HEK293 (cell line): Measurements from ENCODE around the gene PDE8B.

ENCODE experiments used
- CTCF ChIA-PET: fragments of 350-600 bp; formaldehyde crosslinking; extraction: SDS; loops from one replicate; lab custom pipeline; 2021; ENCODE audit warnings: antibody characterized with exemption; lab: Yijun Ruan, JAX
- POLR2A ChIA-PET: fragments of 300-600 bp; formaldehyde crosslinking; extraction: SDS; loops from one replicate; lab custom pipeline; 2020; ENCODE audit warnings: antibody characterized with exemption, inconsistent platforms; lab: Yijun Ruan, JAX
- H3K27ac ChIP-seq: fragments of 200-500 bp; sonication (Bioruptor generic); 2 replicates; pipeline ENCODE4 v1.5.1; 2014; ENCODE audit warnings: low read depth, low read length, control low read depth, inconsistent platforms; ENCODE audit errors: extremely low read depth
- H3K36me3 ChIP-seq, 2 experiments: fragments of 200-500 bp in 1 of 2; sonication (Bioruptor generic) in 1 of 2; 1 replicate in 1 of 2; 2 replicates in 1 of 2; pipeline ENCODE4 v1.5.1; 2014 to 2017; ENCODE audit warnings: inconsistent platforms in 2 of 2, low read length in 2 of 2; ENCODE audit not compliant: control insufficient read depth in 2 of 2, insufficient read depth in 1 of 2
- H3K4me1 ChIP-seq: fragments of 200-500 bp; sonication (Bioruptor generic); 2 replicates; pipeline ENCODE4 v1.5.1; 2014; ENCODE audit warnings: mild to moderate bottlenecking, low read length, inconsistent platforms; ENCODE audit not compliant: control insufficient read depth, insufficient read depth
- H3K4me3 ChIP-seq: 2 replicates; pipeline ENCODE4 v1.5.1; 2011; ENCODE audit warnings: low read depth, mild to moderate bottlenecking, control low read depth, low read length, moderate library complexity
- H3K9me3 ChIP-seq: fragments of 200-500 bp; sonication (Bioruptor generic); 2 replicates; pipeline ENCODE4 v1.5.1; 2014; ENCODE audit warnings: low read depth, low read length, inconsistent platforms; ENCODE audit not compliant: control insufficient read depth, insufficient read depth
- GLIS1 ChIP-seq: fragments of 450-650 bp; formaldehyde crosslinking; IDR thresholded peaks from 2 replicates; pipeline ENCODE4 v1.5.1; 2016; ENCODE audit warnings: missing biosample characterization, missing genetic modification characterization
- HOXC10 ChIP-seq: sonication (generic); formaldehyde crosslinking; IDR thresholded peaks from 2 replicates; pipeline ENCODE4 v1.8.1; 2023; ENCODE audit warnings: mild to moderate bottlenecking, missing genetic modification reagents
- KLF9 ChIP-seq: fragments of 450-650 bp; formaldehyde crosslinking; IDR thresholded peaks from 2 replicates; pipeline ENCODE4 v1.5.1; 2016; ENCODE audit warnings: missing biosample characterization, missing genetic modification characterization, low read depth
- SALL2 ChIP-seq: fragments of 450-650 bp; formaldehyde crosslinking; IDR thresholded peaks from 2 replicates; pipeline ENCODE4 v1.5.0; 2017; ENCODE audit warnings: missing biosample characterization, mild to moderate bottlenecking, missing genetic modification characterization, borderline replicate concordance
- SP3 ChIP-seq: fragments of 450-650 bp; formaldehyde crosslinking; IDR thresholded peaks from 2 replicates; pipeline ENCODE4 v1.5.1; 2016; ENCODE audit warnings: missing biosample characterization, missing genetic modification characterization
- TRIM28 ChIP-seq: IDR thresholded peaks from 2 replicates; pipeline ENCODE4 v1.6.1; 2011; ENCODE audit warnings: low read length, control low read depth, borderline replicate concordance
- ZBTB1 ChIP-seq: fragments of 450-650 bp; formaldehyde crosslinking; IDR thresholded peaks from 2 replicates; pipeline ENCODE4 v1.5.1; 2016; ENCODE audit warnings: missing biosample characterization, missing genetic modification characterization
- ZBTB11 ChIP-seq: fragments of 450-650 bp; formaldehyde crosslinking; conservative IDR thresholded peaks from 2 replicates; pipeline ENCODE4 v1.5.1; 2016; ENCODE audit warnings: low read depth, missing biosample characterization, missing genetic modification characterization
- ZBTB49 ChIP-seq: fragments of 450-650 bp; formaldehyde crosslinking; IDR thresholded peaks from 2 replicates; pipeline ENCODE4 v1.5.1; 2016; ENCODE audit warnings: missing biosample characterization, missing genetic modification characterization, low read depth
- ZBTB8A ChIP-seq: fragments of 450-650 bp; formaldehyde crosslinking; IDR thresholded peaks from 2 replicates; pipeline ENCODE4 v1.5.1; 2016; ENCODE audit warnings: missing biosample characterization, missing genetic modification characterization
- ZIC2 ChIP-seq: fragments of 450-650 bp; formaldehyde crosslinking; IDR thresholded peaks from 2 replicates; pipeline ENCODE4 v1.5.1; 2016; ENCODE audit warnings: missing biosample characterization, missing genetic modification characterization
- ZNF211 ChIP-seq: fragments of 450-650 bp; formaldehyde crosslinking; IDR thresholded peaks from 2 replicates; pipeline ENCODE4 v1.5.1; 2016; ENCODE audit warnings: low read depth, missing biosample characterization, missing genetic modification characterization
- ZNF488 ChIP-seq: fragments of 450-650 bp; formaldehyde crosslinking; IDR thresholded peaks from 2 replicates; pipeline ENCODE4 v1.5.1; 2016; ENCODE audit warnings: missing biosample characterization, missing genetic modification characterization
- ZNF514 ChIP-seq: fragments of 450-650 bp; formaldehyde crosslinking; IDR thresholded peaks from 2 replicates; pipeline ENCODE4 v1.5.1; 2016; ENCODE audit warnings: missing biosample characterization, missing genetic modification characterization
- ZNF549 ChIP-seq: fragments of 450-650 bp; IDR thresholded peaks from 2 replicates; pipeline ENCODE4 v1.5.1; 2018; ENCODE audit warnings: missing biosample characterization, missing genetic modification characterization, mild to moderate bottlenecking, inconsistent platforms, moderate library complexity
- ZNF600 ChIP-seq: fragments of 450-650 bp; formaldehyde crosslinking; IDR thresholded peaks from 2 replicates; pipeline ENCODE4 v1.5.1; 2016; ENCODE audit warnings: missing biosample characterization, missing genetic modification characterization
- ZNF837 ChIP-seq: fragments of 450-650 bp; formaldehyde crosslinking; IDR thresholded peaks from 2 replicates; pipeline ENCODE4 v1.5.1; 2016; ENCODE audit warnings: missing biosample characterization, missing genetic modification characterization
- TF ChIP-seq, protein P1 (sequence below): fragments of 450-650 bp; formaldehyde crosslinking; IDR thresholded peaks from 2 replicates; pipeline ENCODE4 v1.5.1; 2017; ENCODE audit warnings: missing biosample characterization, mild to moderate bottlenecking, missing genetic modification characterization, moderate library complexity
- TF ChIP-seq, protein P2 (sequence below): fragments of 450-650 bp; formaldehyde crosslinking; IDR thresholded peaks from 2 replicates; pipeline ENCODE4 v1.5.1; 2017; ENCODE audit warnings: missing biosample characterization, missing genetic modification characterization
- TF ChIP-seq, protein P3 (sequence below): fragments of 450-650 bp; formaldehyde crosslinking; IDR thresholded peaks from 2 replicates; pipeline ENCODE4 v1.5.1; 2016; ENCODE audit warnings: missing biosample characterization, missing genetic modification characterization, borderline replicate concordance

The PDE8B gene

GRCh38 chr5:77413049-77413448, 202.6 kb downstream of the PDE8B start (continued):
- TF ChIP-seq ZBTB11 (no peak), ZBTB49 (tag by site-specific recombination) (no peak), SALL2 (tag by site-specific recombination) (no peak), KLF9 (no peak), ZBTB1 (no peak), ZNF514 (no peak), SP3 (no peak), ZIC2 (no peak), ZBTB8A (no peak)
- TF ChIP-seq, protein P1, sequence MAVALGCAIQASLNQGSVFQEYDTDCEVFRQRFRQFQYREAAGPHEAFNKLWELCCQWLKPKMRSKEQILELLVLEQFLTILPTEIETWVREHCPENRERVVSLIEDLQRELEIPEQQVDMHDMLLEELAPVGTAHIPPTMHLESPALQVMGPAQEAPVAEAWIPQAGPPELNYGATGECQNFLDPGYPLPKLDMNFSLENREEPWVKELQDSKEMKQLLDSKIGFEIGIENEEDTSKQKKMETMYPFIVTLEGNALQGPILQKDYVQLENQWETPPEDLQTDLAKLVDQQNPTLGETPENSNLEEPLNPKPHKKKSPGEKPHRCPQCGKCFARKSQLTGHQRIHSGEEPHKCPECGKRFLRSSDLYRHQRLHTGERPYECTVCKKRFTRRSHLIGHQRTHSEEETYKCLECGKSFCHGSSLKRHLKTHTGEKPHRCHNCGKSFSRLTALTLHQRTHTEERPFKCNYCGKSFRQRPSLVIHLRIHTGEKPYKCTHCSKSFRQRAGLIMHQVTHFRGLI: no peak
- TF ChIP-seq, all 188 proteins: peak for 0

- CTCF ChIA-PET: no interaction called here
- POLR2A ChIA-PET: no interaction called here
- TF ChIP-seq ZNF837 (tag by site-specific recombination): no peak
- no peak for TF ChIP-seq TRIM28
- TF ChIP-seq, protein P2, sequence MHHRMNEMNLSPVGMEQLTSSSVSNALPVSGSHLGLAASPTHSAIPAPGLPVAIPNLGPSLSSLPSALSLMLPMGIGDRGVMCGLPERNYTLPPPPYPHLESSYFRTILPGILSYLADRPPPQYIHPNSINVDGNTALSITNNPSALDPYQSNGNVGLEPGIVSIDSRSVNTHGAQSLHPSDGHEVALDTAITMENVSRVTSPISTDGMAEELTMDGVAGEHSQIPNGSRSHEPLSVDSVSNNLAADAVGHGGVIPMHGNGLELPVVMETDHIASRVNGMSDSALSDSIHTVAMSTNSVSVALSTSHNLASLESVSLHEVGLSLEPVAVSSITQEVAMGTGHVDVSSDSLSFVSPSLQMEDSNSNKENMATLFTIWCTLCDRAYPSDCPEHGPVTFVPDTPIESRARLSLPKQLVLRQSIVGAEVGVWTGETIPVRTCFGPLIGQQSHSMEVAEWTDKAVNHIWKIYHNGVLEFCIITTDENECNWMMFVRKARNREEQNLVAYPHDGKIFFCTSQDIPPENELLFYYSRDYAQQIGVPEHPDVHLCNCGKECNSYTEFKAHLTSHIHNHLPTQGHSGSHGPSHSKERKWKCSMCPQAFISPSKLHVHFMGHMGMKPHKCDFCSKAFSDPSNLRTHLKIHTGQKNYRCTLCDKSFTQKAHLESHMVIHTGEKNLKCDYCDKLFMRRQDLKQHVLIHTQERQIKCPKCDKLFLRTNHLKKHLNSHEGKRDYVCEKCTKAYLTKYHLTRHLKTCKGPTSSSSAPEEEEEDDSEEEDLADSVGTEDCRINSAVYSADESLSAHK (tag by site-specific recombination): no peak
- no peak for TF ChIP-seq GLIS1 (tag by site-specific recombination)
- TF ChIP-seq ZNF549 (tag by site-specific recombination): no peak
- TF ChIP-seq ZNF488 (tag by site-specific recombination): no peak
- TF ChIP-seq HOXC10 (CRISPR knock-in tag): no peak
- TF ChIP-seq, protein P3, sequence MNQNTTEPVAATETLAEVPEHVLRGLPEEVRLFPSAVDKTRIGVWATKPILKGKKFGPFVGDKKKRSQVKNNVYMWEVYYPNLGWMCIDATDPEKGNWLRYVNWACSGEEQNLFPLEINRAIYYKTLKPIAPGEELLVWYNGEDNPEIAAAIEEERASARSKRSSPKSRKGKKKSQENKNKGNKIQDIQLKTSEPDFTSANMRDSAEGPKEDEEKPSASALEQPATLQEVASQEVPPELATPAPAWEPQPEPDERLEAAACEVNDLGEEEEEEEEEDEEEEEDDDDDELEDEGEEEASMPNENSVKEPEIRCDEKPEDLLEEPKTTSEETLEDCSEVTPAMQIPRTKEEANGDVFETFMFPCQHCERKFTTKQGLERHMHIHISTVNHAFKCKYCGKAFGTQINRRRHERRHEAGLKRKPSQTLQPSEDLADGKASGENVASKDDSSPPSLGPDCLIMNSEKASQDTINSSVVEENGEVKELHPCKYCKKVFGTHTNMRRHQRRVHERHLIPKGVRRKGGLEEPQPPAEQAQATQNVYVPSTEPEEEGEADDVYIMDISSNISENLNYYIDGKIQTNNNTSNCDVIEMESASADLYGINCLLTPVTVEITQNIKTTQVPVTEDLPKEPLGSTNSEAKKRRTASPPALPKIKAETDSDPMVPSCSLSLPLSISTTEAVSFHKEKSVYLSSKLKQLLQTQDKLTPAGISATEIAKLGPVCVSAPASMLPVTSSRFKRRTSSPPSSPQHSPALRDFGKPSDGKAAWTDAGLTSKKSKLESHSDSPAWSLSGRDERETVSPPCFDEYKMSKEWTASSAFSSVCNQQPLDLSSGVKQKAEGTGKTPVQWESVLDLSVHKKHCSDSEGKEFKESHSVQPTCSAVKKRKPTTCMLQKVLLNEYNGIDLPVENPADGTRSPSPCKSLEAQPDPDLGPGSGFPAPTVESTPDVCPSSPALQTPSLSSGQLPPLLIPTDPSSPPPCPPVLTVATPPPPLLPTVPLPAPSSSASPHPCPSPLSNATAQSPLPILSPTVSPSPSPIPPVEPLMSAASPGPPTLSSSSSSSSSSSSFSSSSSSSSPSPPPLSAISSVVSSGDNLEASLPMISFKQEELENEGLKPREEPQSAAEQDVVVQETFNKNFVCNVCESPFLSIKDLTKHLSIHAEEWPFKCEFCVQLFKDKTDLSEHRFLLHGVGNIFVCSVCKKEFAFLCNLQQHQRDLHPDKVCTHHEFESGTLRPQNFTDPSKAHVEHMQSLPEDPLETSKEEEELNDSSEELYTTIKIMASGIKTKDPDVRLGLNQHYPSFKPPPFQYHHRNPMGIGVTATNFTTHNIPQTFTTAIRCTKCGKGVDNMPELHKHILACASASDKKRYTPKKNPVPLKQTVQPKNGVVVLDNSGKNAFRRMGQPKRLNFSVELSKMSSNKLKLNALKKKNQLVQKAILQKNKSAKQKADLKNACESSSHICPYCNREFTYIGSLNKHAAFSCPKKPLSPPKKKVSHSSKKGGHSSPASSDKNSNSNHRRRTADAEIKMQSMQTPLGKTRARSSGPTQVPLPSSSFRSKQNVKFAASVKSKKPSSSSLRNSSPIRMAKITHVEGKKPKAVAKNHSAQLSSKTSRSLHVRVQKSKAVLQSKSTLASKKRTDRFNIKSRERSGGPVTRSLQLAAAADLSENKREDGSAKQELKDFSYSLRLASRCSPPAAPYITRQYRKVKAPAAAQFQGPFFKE (tag by site-specific recombination): no peak
- TF ChIP-seq ZBTB1: no peak
- TF ChIP-seq ZNF211 (tag by site-specific recombination): no peak
- TF ChIP-seq ZNF600 (tag by site-specific recombination): no peak
- TF ChIP-seq SALL2 (tag by site-specific recombination): no peak
- TF ChIP-seq, all 188 proteins: peak for 0
- H3K4me1 ChIP-seq: no peaks in the 10 kb centered on the region
- H3K9me3 ChIP-seq: no peaks in the 10 kb centered on the region
- no peak overlapping the region for H3K27ac ChIP-seq
- no peak overlapping the region for H3K4me3 ChIP-seq
- no peaks in the 10 kb centered on the region for H3K36me3 ChIP-seq
Observed at GRCh38 chr5:77418162-77418561, 207.7 kb downstream of the PDE8B start.
